CD4-positive, alpha-beta T cell (primary cell): Measurements from ENCODE around the gene GNAQ. TPM values are rescaled to one million over a fixed set of nuclear protein-coding genes. Genes with fewer than 3 reads are reported as not detected.
"Not testable (repeated sequence)": the region's sequence is repeated elsewhere in the genome, so short reads cannot be mapped to it uniquely, and the experiment has no call there.

Experiments used
- ATAC-seq: fragments of 200-7000 bp; cut with Tn5 transposase; one replicate; pipeline ENCODE4 v1.10.0; 2022; ENCODE audit warnings: mild to moderate bottlenecking; ENCODE audit not compliant: poor library complexity
- CTCF ChIA-PET: fragments of 350-600 bp; sonication (Branson Sonifier 250); formaldehyde crosslinking; loops from one replicate; lab custom pipeline; 2021; ENCODE audit warnings: antibody characterized with exemption, inconsistent platforms; lab: Charles Lee
- POLR2A ChIA-PET: fragments of 350-600 bp; sonication (Branson Sonifier 250); formaldehyde crosslinking; loops from one replicate; lab custom pipeline; 2021; ENCODE audit warnings: antibody characterized with exemption, inconsistent platforms; lab: Charles Lee
- DNase-seq, 14 experiments: peaks; one replicate each; pipeline ENCODE4 v3.0.0-alpha.2; 2013 to 2020; ENCODE audit warnings: mixed read lengths in 2 of 14
- H3K27ac ChIP-seq, 2 donors: one replicate each; pipeline versions ENCODE4 v1.5.1 to v1.7.0; 2013; ENCODE audit warnings: low read length in 2 of 2, low read depth in 1 of 2, mild to moderate bottlenecking in 1 of 2
- H3K27me3 ChIP-seq, 2 experiments: 1 replicate in 1 of 2; 2 replicates in 1 of 2; pipeline versions ENCODE4 v1.6.1 to v1.7.0; 2013; ENCODE audit warnings: low read length in 2 of 2, control low read depth in 1 of 2, mild to moderate bottlenecking in 1 of 2, moderate library complexity in 1 of 2; ENCODE audit not compliant: insufficient read depth in 2 of 2, control insufficient read depth in 1 of 2
- H3K36me3 ChIP-seq: one replicate; pipeline ENCODE4 v1.6.1; 2013; ENCODE audit warnings: low read length, control low read depth; ENCODE audit not compliant: insufficient read depth
- H3K4me1 ChIP-seq: one replicate; pipeline ENCODE4 v1.6.1; 2013; ENCODE audit warnings: low read length, control low read depth; ENCODE audit not compliant: insufficient read depth
- H3K4me3 ChIP-seq: one replicate; pipeline ENCODE4 v1.5.1; 2013; ENCODE audit warnings: mild to moderate bottlenecking, low read length, moderate library complexity
- H3K9me3 ChIP-seq, 2 experiments: 1 replicate in 1 of 2; 2 replicates in 1 of 2; pipeline versions ENCODE4 v1.6.1 to v1.7.0; 2013; ENCODE audit warnings: low read length in 2 of 2, mild to moderate bottlenecking in 2 of 2, control low read depth in 1 of 2, moderate library complexity in 1 of 2; ENCODE audit not compliant: control insufficient read depth in 1 of 2, insufficient read depth in 1 of 2
- H3K27ac Mint-ChIP-seq: one replicate; pipeline ENCODE4 v1.8.0; 2020; ENCODE audit warnings: mixed read lengths
- H3K27me3 Mint-ChIP-seq: one replicate; pipeline ENCODE4 v1.8.0; 2021; ENCODE audit warnings: mixed read lengths
- H3K36me3 Mint-ChIP-seq: one replicate; pipeline ENCODE4 v1.8.0; 2021; ENCODE audit warnings: low read depth, mixed read lengths
- H3K4me1 Mint-ChIP-seq: one replicate; pipeline ENCODE4 v1.8.0; 2021; ENCODE audit warnings: low read depth, mixed read lengths
- H3K4me3 Mint-ChIP-seq: one replicate; pipeline ENCODE4 v1.8.0; 2020; ENCODE audit warnings: mild to moderate bottlenecking, mixed read lengths
- H3K9me3 Mint-ChIP-seq: one replicate; pipeline ENCODE4 v1.8.0; 2020; ENCODE audit warnings: mixed read lengths
- CTCF ChIP-seq: fragments of 200-600 bp; IDR thresholded peaks from one replicate; pipeline ENCODE4 v1.8.0; 2022; ENCODE audit warnings: antibody characterized with exemption, mild to moderate bottlenecking
- intact Hi-C, 2 experiments: fragments of 100-400 bp; cut with DNase I in 1 of 2; cut with micrococcal nuclease in 1 of 2; formaldehyde crosslinking; loops; one replicate each; pipeline versions ENCODE4 v1.15.1 to v1.9.0; 2023 to 2025; cut with DNase I, micrococcal nuclease
- total RNA-seq, 174 experiments: library from RNA in 2 of 174; stranded (reverse) in 2 of 174; gene quantifications; one replicate each; pipeline ENCODE4 v1.2.3 and lab custom pipeline; 2021 to 2026

The GNAQ gene
- total RNA-seq, 2 experiments from 2014 or later = 55.5 to 55.9 TPM

GRCh38 chr9:77697238-77697984 is 334.2 kb downstream of the GNAQ start:
- POLR2A ChIA-PET = no interaction called here

DNA sequence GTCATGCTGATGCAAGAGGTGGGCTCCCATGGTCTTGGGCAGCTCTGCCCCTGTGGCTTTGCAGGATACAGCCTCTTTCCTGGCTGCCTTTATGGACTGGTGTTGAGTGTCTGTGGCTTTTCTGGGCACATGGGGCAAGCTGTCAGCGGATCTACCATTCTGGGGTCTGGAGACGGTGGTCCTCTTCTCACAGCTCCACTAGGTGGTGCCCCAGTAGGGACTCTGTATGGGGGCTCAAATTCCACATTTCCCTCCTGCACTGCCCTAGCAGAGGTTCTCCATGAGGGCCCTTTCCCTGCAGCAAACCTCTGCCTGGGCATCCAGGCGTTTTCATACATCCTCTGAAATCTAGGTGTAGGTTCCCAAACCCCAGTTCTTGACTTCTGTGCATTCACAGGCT is 340.9 kb downstream of the GNAQ start:
- CTCF ChIA-PET, POLR2A ChIA-PET, H3K4me3 Mint-ChIP-seq, H3K27me3 Mint-ChIP-seq, H3K9me3 Mint-ChIP-seq, H3K36me3 ChIP-seq, DNase-seq, H3K27ac ChIP-seq, H3K4me1 Mint-ChIP-seq, H3K9me3 ChIP-seq, intact Hi-C loops, H3K27me3 ChIP-seq, H3K4me1 ChIP-seq, H3K27ac Mint-ChIP-seq, H3K36me3 Mint-ChIP-seq, ATAC-seq, H3K4me3 ChIP-seq: not testable (repeated sequence)

More at GRCh38 chr9:77697238-77697984, 334.2 kb downstream of the GNAQ start:
- TF ChIP-seq CTCF = no peak
- DNase-seq (no peak), ATAC-seq (no peak)
- no peak overlapping the region for H3K4me3 ChIP-seq
- H3K27ac ChIP-seq = no peak overlapping the region
- CTCF ChIA-PET = no interaction called here
- H3K4me3 Mint-ChIP-seq = no peak overlapping the region
- peaks cover 5% of the 10 kb centered on the region for H3K9me3 Mint-ChIP-seq
- no peaks in the 10 kb centered on the region for H3K27me3 ChIP-seq
- H3K27ac Mint-ChIP-seq = no peak overlapping the region
- H3K4me1 ChIP-seq = no peaks in the 10 kb centered on the region
- no peaks in the 10 kb centered on the region for H3K36me3 Mint-ChIP-seq
- no peaks in the 10 kb centered on the region for H3K36me3 ChIP-seq
- intact Hi-C loops = no loop called here
- no peaks in the 10 kb centered on the region for H3K4me1 Mint-ChIP-seq
- peaks cover 0 to 12% of the 10 kb centered on the region in 2 experiments for H3K9me3 ChIP-seq
- H3K27me3 Mint-ChIP-seq = peaks cover 12% of the 10 kb centered on the region

- DNase-seq, H3K27me3 ChIP-seq, H3K4me3 ChIP-seq, H3K36me3 ChIP-seq, H3K36me3 Mint-ChIP-seq, H3K4me3 Mint-ChIP-seq, H3K27ac ChIP-seq, H3K27me3 Mint-ChIP-seq, H3K4me1 Mint-ChIP-seq, intact Hi-C loops, POLR2A ChIA-PET, H3K9me3 Mint-ChIP-seq, H3K27ac Mint-ChIP-seq, CTCF ChIA-PET, ATAC-seq, H3K9me3 ChIP-seq, H3K4me1 ChIP-seq: not testable (repeated sequence)
These were observed 341.5 kb downstream of the GNAQ start for GRCh38 chr9:77690119-77690518.

- H3K36me3 ChIP-seq, H3K4me1 ChIP-seq, H3K27ac Mint-ChIP-seq, H3K27me3 ChIP-seq, H3K9me3 Mint-ChIP-seq, DNase-seq, POLR2A ChIA-PET, intact Hi-C loops, ATAC-seq, H3K36me3 Mint-ChIP-seq, H3K4me1 Mint-ChIP-seq, H3K4me3 Mint-ChIP-seq, H3K27me3 Mint-ChIP-seq, CTCF ChIA-PET, H3K27ac ChIP-seq, H3K9me3 ChIP-seq, H3K4me3 ChIP-seq: not testable (repeated sequence)
These were observed 343.9 kb downstream of the GNAQ start for GRCh38 chr9:77687737-77688136.
